Neural crest cell (in vitro differentiated cells): Measurements from ENCODE around the gene MGA. TPM values are rescaled to one million over a fixed set of nuclear protein-coding genes. Genes with fewer than 3 reads are reported as not detected.

Source experiments
- DNase-seq: peaks from one replicate; pipeline ENCODE4 v3.0.0; 2021; ENCODE audit warnings: low read depth, mixed read lengths, low spot score
- H3K27ac Mint-ChIP-seq: one replicate; pipeline ENCODE4 v1.8.0; 2021; ENCODE audit warnings: mild to moderate bottlenecking, mixed read lengths; ENCODE audit not compliant: unreplicated experiment
- H3K27me3 Mint-ChIP-seq: 2 replicates; pipeline ENCODE4 v1.8.0; 2021; ENCODE audit warnings: low read depth, mild to moderate bottlenecking, mixed read lengths
- H3K36me3 Mint-ChIP-seq: 2 replicates; pipeline ENCODE4 v1.8.0; 2021; ENCODE audit warnings: low read depth, mild to moderate bottlenecking, mixed read lengths
- H3K4me1 Mint-ChIP-seq: 2 replicates; pipeline ENCODE4 v1.8.0; 2021; ENCODE audit warnings: mixed read lengths
- H3K4me3 Mint-ChIP-seq: one replicate; pipeline ENCODE4 v1.8.0; 2021; ENCODE audit warnings: mild to moderate bottlenecking, mixed read lengths
- H3K9me3 Mint-ChIP-seq: 2 replicates; pipeline ENCODE4 v1.8.0; 2021; ENCODE audit warnings: mixed read lengths
- CTCF ChIP-seq: fragments of 200-600 bp; sonication (generic); conservative IDR thresholded peaks from 2 replicates; pipeline ENCODE4 v1.5.0; 2021; ENCODE audit warnings: antibody characterized with exemption, mild to moderate bottlenecking
- total RNA-seq: library from RNA; stranded (reverse); gene quantifications from 2 replicates; pipeline ENCODE4 v1.2.1, GENCODE V29; 2021

MGA gene
- total RNA-seq, 1 donor from 2014 or later: 50.5 TPM

DNA sequence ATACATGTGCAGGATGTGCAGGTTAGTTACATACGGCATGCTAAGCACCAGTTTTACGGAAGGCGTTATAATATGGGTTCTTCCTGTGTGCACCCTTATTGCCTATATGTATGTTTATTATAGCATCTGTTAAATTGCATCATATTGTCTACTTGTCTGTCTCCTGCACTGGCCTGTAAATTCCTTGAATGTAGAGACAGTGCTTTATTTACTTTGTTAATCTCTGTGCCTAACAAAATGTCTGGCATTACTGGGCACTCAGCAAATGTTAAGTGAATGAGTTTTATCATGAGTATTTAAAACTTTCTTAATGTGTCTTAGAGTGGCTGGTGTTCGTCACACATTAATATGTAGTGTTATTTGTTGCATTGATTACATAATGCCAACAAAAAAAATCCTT is 23.8 kb downstream of the MGA start:
- Mint-ChIP-seq H3K27ac (no peak overlapping the region), H3K27me3 (no peaks in the 10 kb centered on the region), H3K4me1 (no peaks in the 10 kb centered on the region), H3K9me3 (peaks cover 2% of the 10 kb centered on the region), H3K36me3 (peaks cover 6% of the 10 kb centered on the region), H3K4me3 (no peak overlapping the region)
- no peak for TF ChIP-seq CTCF
- DNase-seq: no peak

GRCh38 chr15:41688671-41689070 is 28.5 kb downstream of the MGA start:
- peaks cover 13% of the 10 kb centered on the region for H3K4me1 Mint-ChIP-seq
- no peaks in the 10 kb centered on the region for H3K27me3 Mint-ChIP-seq
- no peak for TF ChIP-seq CTCF
- H3K27ac Mint-ChIP-seq: no peak overlapping the region
- no peaks in the 10 kb centered on the region for H3K9me3 Mint-ChIP-seq
- H3K36me3 Mint-ChIP-seq: no peaks in the 10 kb centered on the region
- DNase-seq: no peak
- H3K4me3 Mint-ChIP-seq: no peak overlapping the region

DNA sequence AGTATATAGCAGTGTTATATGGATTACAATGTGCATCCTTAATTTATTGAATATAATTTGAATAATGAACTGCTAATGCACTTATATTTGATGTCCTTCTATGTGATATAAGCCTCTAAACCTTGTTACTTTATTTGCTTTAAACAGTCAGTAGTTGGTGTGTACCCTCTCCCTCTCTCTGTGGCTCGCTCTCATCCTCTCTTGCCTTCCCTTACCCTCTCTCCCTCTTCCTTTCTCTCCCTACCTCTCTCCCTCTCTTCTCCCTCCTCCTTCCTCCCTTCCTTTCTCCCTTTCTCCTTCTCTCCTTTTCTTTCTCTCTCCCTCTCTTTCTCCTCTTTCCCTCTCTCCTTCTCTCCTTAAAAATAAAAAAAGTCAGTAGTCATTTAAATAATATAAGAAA is 28.9 kb downstream of the MGA start:
- no peak for TF ChIP-seq CTCF
- Mint-ChIP-seq H3K27ac (no peak overlapping the region), H3K4me1 (peaks cover 13% of the 10 kb centered on the region), H3K4me3 (no peak overlapping the region), H3K27me3 (no peaks in the 10 kb centered on the region), H3K9me3 (no peaks in the 10 kb centered on the region), H3K36me3 (no peaks in the 10 kb centered on the region)
- no peak for DNase-seq

- no peak for DNase-seq
- H3K27me3 Mint-ChIP-seq: no peaks in the 10 kb centered on the region
- no peak overlapping the region for H3K27ac Mint-ChIP-seq
- H3K9me3 Mint-ChIP-seq: no peaks in the 10 kb centered on the region
- no peaks in the 10 kb centered on the region for H3K36me3 Mint-ChIP-seq
- H3K4me1 Mint-ChIP-seq: peaks cover 13% of the 10 kb centered on the region
- H3K4me3 Mint-ChIP-seq: no peak overlapping the region
- TF ChIP-seq CTCF: no peak
Measured at GRCh38 chr15:41689834-41690233, 29.6 kb downstream of the MGA start.

DNA sequence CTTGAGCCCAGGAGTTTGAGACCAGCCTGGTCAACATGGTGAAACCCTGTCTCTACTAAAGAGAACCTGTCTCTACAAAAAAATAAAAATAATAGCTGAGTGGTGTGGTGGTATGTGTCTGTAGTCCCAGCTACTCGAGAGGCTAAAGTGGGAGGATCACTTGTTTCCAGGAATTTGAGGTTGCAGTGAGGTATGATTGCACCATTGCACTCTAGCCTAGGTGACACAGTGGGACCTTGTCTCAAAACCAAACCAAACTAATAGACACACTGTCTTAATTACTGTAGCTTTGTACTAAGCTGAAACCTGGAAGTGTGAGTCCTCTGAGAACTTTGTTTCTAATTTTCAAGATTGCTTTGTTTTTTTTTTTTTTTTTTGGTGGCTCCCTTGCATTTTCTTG is 30.4 kb downstream of the MGA start:
- H3K27me3 Mint-ChIP-seq: no peaks in the 10 kb centered on the region
- H3K4me1 Mint-ChIP-seq: peaks cover 13% of the 10 kb centered on the region
- no peak for TF ChIP-seq CTCF
- H3K4me3 Mint-ChIP-seq: no peak overlapping the region
- H3K9me3 Mint-ChIP-seq: no peaks in the 10 kb centered on the region
- no peak for DNase-seq
- no peaks in the 10 kb centered on the region for H3K36me3 Mint-ChIP-seq
- no peak overlapping the region for H3K27ac Mint-ChIP-seq

DNA sequence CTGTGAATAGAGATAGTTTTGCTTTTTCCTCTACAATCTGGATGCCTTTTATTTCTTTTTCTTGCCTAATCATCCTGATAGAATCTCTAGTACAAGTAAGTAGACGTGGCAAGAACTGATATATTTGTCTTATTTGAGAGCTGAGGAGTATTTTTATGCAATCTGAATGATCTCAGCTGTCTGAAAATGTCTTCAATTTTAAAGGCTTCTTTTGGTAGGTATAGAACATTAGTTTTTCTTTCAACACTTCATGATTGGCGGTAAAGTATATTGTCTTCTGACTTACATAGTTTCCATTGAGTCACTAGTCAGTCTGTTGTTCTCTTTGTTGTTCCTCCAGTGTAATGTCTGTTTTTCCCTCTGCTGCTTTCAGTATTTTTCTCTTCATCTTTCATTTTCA is 31.3 kb downstream of the MGA start:
- Mint-ChIP-seq H3K4me1 (peaks cover 13% of the 10 kb centered on the region), H3K27ac (no peak overlapping the region), H3K4me3 (no peak overlapping the region), H3K27me3 (no peaks in the 10 kb centered on the region), H3K9me3 (no peaks in the 10 kb centered on the region), H3K36me3 (no peaks in the 10 kb centered on the region)
- DNase-seq: no peak
- no peak for TF ChIP-seq CTCF
